GM23248 (cell line): ENCODE data around the gene ELFN1. TPM values are rescaled to one million over a fixed set of nuclear protein-coding genes. Genes with fewer than 3 reads are reported as not detected.
A peak's percentile ranks its signal among the peaks of the same experiment; 100 is the strongest.

Experiments
- DNase-seq: peaks from one replicate; pipeline ENCODE4 v3.0.0-alpha.2; 2015
- H2AFZ ChIP-seq: fragments of 200-600 bp; sonication (generic); 2 replicates; pipeline ENCODE4 v1.6.1; 2016; ENCODE audit warnings: antibody characterized with exemption
- H3F3A ChIP-seq: fragments of 200-600 bp; sonication (generic); 2 replicates; pipeline ENCODE4 v1.6.1; 2016; ENCODE audit warnings: mild to moderate bottlenecking, antibody characterized with exemption, mixed run types; ENCODE audit not compliant: insufficient read depth
- H3K27ac ChIP-seq: fragments of 200-600 bp; sonication (generic); 2 replicates; pipeline ENCODE4 v1.5.1; 2016; ENCODE audit warnings: mild to moderate bottlenecking
- H3K27me3 ChIP-seq: fragments of 200-600 bp; sonication (generic); replicated peaks from 2 replicates; pipeline ENCODE4 v1.6.1; 2016; ENCODE audit warnings: mild to moderate bottlenecking; ENCODE audit not compliant: insufficient read depth
- H3K36me3 ChIP-seq: fragments of 200-600 bp; sonication (generic); 2 replicates; pipeline ENCODE4 v1.6.1; 2016; ENCODE audit warnings: low read depth, mild to moderate bottlenecking
- H3K4me1 ChIP-seq: fragments of 200-600 bp; sonication (generic); 2 replicates; pipeline ENCODE4 v1.6.1; 2016; ENCODE audit warnings: mild to moderate bottlenecking; ENCODE audit not compliant: insufficient read depth
- H3K4me2 ChIP-seq: fragments of 200-600 bp; sonication (generic); one replicate; pipeline ENCODE4 v1.6.1; 2016; ENCODE audit warnings: mild to moderate bottlenecking; ENCODE audit not compliant: unreplicated experiment
- H3K4me3 ChIP-seq: fragments of 200-600 bp; sonication (generic); 2 replicates; pipeline ENCODE4 v1.5.1; 2016; ENCODE audit warnings: mild to moderate bottlenecking
- H3K79me2 ChIP-seq: fragments of 200-600 bp; sonication (generic); 2 replicates; pipeline ENCODE4 v1.6.1; 2016; ENCODE audit warnings: mild to moderate bottlenecking; ENCODE audit not compliant: insufficient read depth
- H3K9ac ChIP-seq: fragments of 200-600 bp; sonication (generic); 2 replicates; pipeline ENCODE4 v1.6.1; 2016; ENCODE audit warnings: mild to moderate bottlenecking
- H3K9me2 ChIP-seq: fragments of 200-600 bp; sonication (generic); 2 replicates; pipeline ENCODE4 v1.6.1; 2016; ENCODE audit warnings: mixed run types, mild to moderate bottlenecking, moderate library complexity; ENCODE audit not compliant: insufficient read depth
- H3K9me3 ChIP-seq: fragments of 200-600 bp; sonication (generic); one replicate; pipeline ENCODE4 v1.6.1; 2017; ENCODE audit warnings: low read depth
- H4K20me1 ChIP-seq: fragments of 200-600 bp; sonication (generic); 2 replicates; pipeline ENCODE4 v1.6.0; 2016; ENCODE audit not compliant: insufficient read depth
- EZH2 ChIP-seq: fragments of 200-600 bp; sonication (generic); IDR thresholded peaks from 2 replicates; pipeline ENCODE4 v1.6.1; 2018; ENCODE audit warnings: antibody characterized with exemption, mild to moderate bottlenecking; ENCODE audit not compliant: insufficient read depth, poor library complexity, severe bottlenecking
- EZH2phosphoT487 ChIP-seq: fragments of 200-600 bp; sonication (generic); IDR thresholded peaks from 2 replicates; pipeline ENCODE4 v1.6.1; 2018; ENCODE audit warnings: antibody characterized with exemption, moderate library complexity, mild to moderate bottlenecking, low read depth; ENCODE audit not compliant: insufficient read depth
- WGBS, 2 experiments: methylation state at CpG; one replicate each; pipeline ENCODE4 v1.1.6; 2015 to 2017; ENCODE audit warnings: low lambda C conversion rate in 2 of 2, low coverage in 1 of 2; ENCODE audit errors: missing lambda C conversion rate in 2 of 2; 5-methylcytosine and 5-hydroxymethylcytosine counted together
- in situ Hi-C: fragments of 300-500 bp; cut with MboI; formaldehyde crosslinking; loops from 2 replicates; pipeline ENCODE4 v1.15.0; 2020
- polyA plus RNA-seq: library from polyadenylated mRNA; unstranded; fragments of >200 nt; fragmentation: Nextera tagmentation; extraction: Ambion mirVana; gene quantifications from 2 replicates; pipeline ENCODE4 v1.2.1, GENCODE V29; 2016
- total RNA-seq: library from RNA; depleted of rRNA; stranded (reverse); fragments of >200 nt; shearing (Covaris generic); gene quantifications from 2 replicates; pipeline ENCODE4 v1.2.3, GENCODE V29; 2014

Gene ELFN1
- total and polyA plus RNA-seq, 2 experiments from 2014 or later: 0.13 to 6.2 TPM

GRCh38 chr7:1654111-1654510 lies 16.0 kb upstream of the ELFN1 start:
- H4K20me1 ChIP-seq: no peaks in the 10 kb centered on the region

GRCh38 chr7:1654738-1655475 lies 15.2 kb upstream of the ELFN1 start:
- Histone ChIP-seq H3K9me2 (no peaks in the 10 kb centered on the region), H4K20me1 (no peaks in the 10 kb centered on the region), H3K27ac (no peak overlapping the region), H3K9me3 (no peaks in the 10 kb centered on the region), H3K4me1 (peaks cover 4% of the 10 kb centered on the region), H3K4me3 (no peak overlapping the region), H3K36me3 (no peaks in the 10 kb centered on the region), H3K27me3 (peaks cover 6% of the 10 kb centered on the region; the same call in 1 of the 2 replicates), H3K9ac (no peak overlapping the region), H2AFZ (no peak overlapping the region), H3F3A (peaks cover under 1% of the 10 kb centered on the region), H3K4me2 (no peak overlapping the region), H3K79me2 (no peaks in the 10 kb centered on the region)
- WGBS, 2 experiments: 70 to 74% methylated on average over 32 of the region's 32 CpGs
- TF ChIP-seq EZH2phosphoT487: no peak
- TF ChIP-seq EZH2: no peak
- in situ Hi-C loops: loop anchor here (10.0 kb wide), 1 partner anchor 550 kb away; no protein-coding TSS in a partner anchor
- DNase-seq: no peak

More at GRCh38 chr7:1654111-1654510, 16.0 kb upstream of the ELFN1 start:
- Histone ChIP-seq H3K79me2 (no peaks in the 10 kb centered on the region), H3K27me3 (peaks cover 6% of the 10 kb centered on the region; the same call in 1 of the 2 replicates), H3K9ac (no peak overlapping the region), H3K9me2 (no peaks in the 10 kb centered on the region), H3F3A (no peaks in the 10 kb centered on the region), H3K4me1 (no peaks in the 10 kb centered on the region), H3K9me3 (no peaks in the 10 kb centered on the region), H3K4me2 (no peak overlapping the region), H3K4me3 (no peak overlapping the region), H3K27ac (no peak overlapping the region), H3K36me3 (no peaks in the 10 kb centered on the region), H2AFZ (no peak overlapping the region)
- 80% methylated on average over 15 of the region's 15 CpGs for WGBS, 2 experiments
- DNase-seq: no peak
- no peak for TF ChIP-seq EZH2
- no peak for TF ChIP-seq EZH2phosphoT487
- in situ Hi-C loops: loop anchor here (10.0 kb wide), 1 partner anchor 551 kb away; no protein-coding TSS in a partner anchor

GRCh38 chr7:1659696-1660095 lies 10.4 kb upstream of the ELFN1 start:
- no peak overlapping the region for H2AFZ ChIP-seq
- no peaks in the 10 kb centered on the region for H3K9me3 ChIP-seq
- peak overlapping the region; percentile 63 for H3K27ac ChIP-seq
- H3K27me3 ChIP-seq: peaks cover 6% of the 10 kb centered on the region; the same call in 1 of the 2 replicates
- in situ Hi-C loops: loop anchor here (10.0 kb wide), 1 partner anchor 545 kb away; no protein-coding TSS in a partner anchor
- TF ChIP-seq EZH2 (no peak), EZH2phosphoT487 (no peak)
- peak overlapping the region; percentile 37; the same call in 1 of the 2 replicates for H3K9ac ChIP-seq
- H3K4me3 ChIP-seq: no peak overlapping the region
- H3K9me2 ChIP-seq: no peaks in the 10 kb centered on the region
- no peak overlapping the region for H3K4me2 ChIP-seq
- peak; percentile 98 for DNase-seq
- H3K4me1 ChIP-seq: peaks cover 9% of the 10 kb centered on the region
- H4K20me1 ChIP-seq: no peaks in the 10 kb centered on the region
- peaks cover 8% of the 10 kb centered on the region for H3F3A ChIP-seq
- no peaks in the 10 kb centered on the region for H3K79me2 ChIP-seq
- WGBS, 2 experiments: 4 to 7% methylated on average over 8 of the region's 8 CpGs
- H3K36me3 ChIP-seq: no peaks in the 10 kb centered on the region

- Histone ChIP-seq H3K4me1 (peaks cover 9% of the 10 kb centered on the region), H2AFZ (no peak overlapping the region), H3K9me3 (no peaks in the 10 kb centered on the region), H3K27ac (no peak overlapping the region), H3K4me3 (no peak overlapping the region), H3K79me2 (no peaks in the 10 kb centered on the region), H3F3A (peaks cover 8% of the 10 kb centered on the region), H3K9me2 (no peaks in the 10 kb centered on the region), H3K9ac (no peak overlapping the region), H3K36me3 (no peaks in the 10 kb centered on the region), H3K27me3 (no peaks in the 10 kb centered on the region), H4K20me1 (no peaks in the 10 kb centered on the region), H3K4me2 (no peak overlapping the region)
- no peak for TF ChIP-seq EZH2
- no peak for TF ChIP-seq EZH2phosphoT487
- 6 to 8% methylated on average over 3 of the region's 3 CpGs for WGBS, 2 experiments
- in situ Hi-C loops: no loop called here
- no peak for DNase-seq
Measured at GRCh38 chr7:1661461-1661860, 8.6 kb upstream of the ELFN1 start.

GRCh38 chr7:1662101-1662500 lies 8.0 kb upstream of the ELFN1 start:
- H3K9ac ChIP-seq: no peak overlapping the region
- no peaks in the 10 kb centered on the region for H3K9me2 ChIP-seq
- H3F3A ChIP-seq: peaks cover 8% of the 10 kb centered on the region
- H3K36me3 ChIP-seq: no peaks in the 10 kb centered on the region
- in situ Hi-C loops: no loop called here
- no peaks in the 10 kb centered on the region for H3K27me3 ChIP-seq
- WGBS, 2 experiments: 56 to 62% methylated on average over 3 of the region's 3 CpGs
- H4K20me1 ChIP-seq: no peaks in the 10 kb centered on the region
- no peaks in the 10 kb centered on the region for H3K9me3 ChIP-seq
- H3K27ac ChIP-seq: no peak overlapping the region
- no peak for TF ChIP-seq EZH2
- TF ChIP-seq EZH2phosphoT487: no peak
- H3K4me3 ChIP-seq: no peak overlapping the region
- H3K79me2 ChIP-seq: no peaks in the 10 kb centered on the region
- DNase-seq: no peak
- H3K4me1 ChIP-seq: peaks cover 9% of the 10 kb centered on the region
- H3K4me2 ChIP-seq: no peak overlapping the region
- no peak overlapping the region for H2AFZ ChIP-seq
